Myometrial cell (primary cell): Measurements from ENCODE around the gene GORAB. TPM values are rescaled to one million over a fixed set of nuclear protein-coding genes. Genes with fewer than 3 reads are reported as not detected.

ENCODE experiments used
- total RNA-seq: library from RNA; depleted of rRNA; stranded (reverse); fragments of >200 nt; gene quantifications from 2 replicates; pipeline ENCODE4 v1.2.3, GENCODE V29; 2015

The GORAB gene
- total RNA-seq = 8.9 and 10.6 TPM in 2 replicates

GRCh38 chr1:170531758-170532657 lies at the start of gene GORAB:
TSS of gene GORAB (plus strand) at chr1:170532166. CDS start at chr1:170532224, 58 bp downstream.

Other genes starting within 250 kb of the GORAB start
- gene PRRX1, start 132.0 kb downstream of the GORAB start, total RNA-seq = 35.8 and 41.2 TPM in 2 replicates